NCI-H1105 treated with DMSO at 0.1 percent for 48 hours (cell line): ENCODE measurements around the gene KDM6B.
"Not testable (repeated sequence)": the region's sequence is repeated elsewhere in the genome, so short reads cannot be mapped to it uniquely, and the experiment has no call there.

Source experiments
- DNase-seq: peaks from one replicate; lab custom pipeline; 2025; lab: John Stamatoyannopoulos, UW

KDM6B gene, protein sequence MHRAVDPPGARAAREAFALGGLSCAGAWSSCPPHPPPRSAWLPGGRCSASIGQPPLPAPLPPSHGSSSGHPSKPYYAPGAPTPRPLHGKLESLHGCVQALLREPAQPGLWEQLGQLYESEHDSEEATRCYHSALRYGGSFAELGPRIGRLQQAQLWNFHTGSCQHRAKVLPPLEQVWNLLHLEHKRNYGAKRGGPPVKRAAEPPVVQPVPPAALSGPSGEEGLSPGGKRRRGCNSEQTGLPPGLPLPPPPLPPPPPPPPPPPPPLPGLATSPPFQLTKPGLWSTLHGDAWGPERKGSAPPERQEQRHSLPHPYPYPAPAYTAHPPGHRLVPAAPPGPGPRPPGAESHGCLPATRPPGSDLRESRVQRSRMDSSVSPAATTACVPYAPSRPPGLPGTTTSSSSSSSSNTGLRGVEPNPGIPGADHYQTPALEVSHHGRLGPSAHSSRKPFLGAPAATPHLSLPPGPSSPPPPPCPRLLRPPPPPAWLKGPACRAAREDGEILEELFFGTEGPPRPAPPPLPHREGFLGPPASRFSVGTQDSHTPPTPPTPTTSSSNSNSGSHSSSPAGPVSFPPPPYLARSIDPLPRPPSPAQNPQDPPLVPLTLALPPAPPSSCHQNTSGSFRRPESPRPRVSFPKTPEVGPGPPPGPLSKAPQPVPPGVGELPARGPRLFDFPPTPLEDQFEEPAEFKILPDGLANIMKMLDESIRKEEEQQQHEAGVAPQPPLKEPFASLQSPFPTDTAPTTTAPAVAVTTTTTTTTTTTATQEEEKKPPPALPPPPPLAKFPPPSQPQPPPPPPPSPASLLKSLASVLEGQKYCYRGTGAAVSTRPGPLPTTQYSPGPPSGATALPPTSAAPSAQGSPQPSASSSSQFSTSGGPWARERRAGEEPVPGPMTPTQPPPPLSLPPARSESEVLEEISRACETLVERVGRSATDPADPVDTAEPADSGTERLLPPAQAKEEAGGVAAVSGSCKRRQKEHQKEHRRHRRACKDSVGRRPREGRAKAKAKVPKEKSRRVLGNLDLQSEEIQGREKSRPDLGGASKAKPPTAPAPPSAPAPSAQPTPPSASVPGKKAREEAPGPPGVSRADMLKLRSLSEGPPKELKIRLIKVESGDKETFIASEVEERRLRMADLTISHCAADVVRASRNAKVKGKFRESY (N-terminal part only)

DNA sequence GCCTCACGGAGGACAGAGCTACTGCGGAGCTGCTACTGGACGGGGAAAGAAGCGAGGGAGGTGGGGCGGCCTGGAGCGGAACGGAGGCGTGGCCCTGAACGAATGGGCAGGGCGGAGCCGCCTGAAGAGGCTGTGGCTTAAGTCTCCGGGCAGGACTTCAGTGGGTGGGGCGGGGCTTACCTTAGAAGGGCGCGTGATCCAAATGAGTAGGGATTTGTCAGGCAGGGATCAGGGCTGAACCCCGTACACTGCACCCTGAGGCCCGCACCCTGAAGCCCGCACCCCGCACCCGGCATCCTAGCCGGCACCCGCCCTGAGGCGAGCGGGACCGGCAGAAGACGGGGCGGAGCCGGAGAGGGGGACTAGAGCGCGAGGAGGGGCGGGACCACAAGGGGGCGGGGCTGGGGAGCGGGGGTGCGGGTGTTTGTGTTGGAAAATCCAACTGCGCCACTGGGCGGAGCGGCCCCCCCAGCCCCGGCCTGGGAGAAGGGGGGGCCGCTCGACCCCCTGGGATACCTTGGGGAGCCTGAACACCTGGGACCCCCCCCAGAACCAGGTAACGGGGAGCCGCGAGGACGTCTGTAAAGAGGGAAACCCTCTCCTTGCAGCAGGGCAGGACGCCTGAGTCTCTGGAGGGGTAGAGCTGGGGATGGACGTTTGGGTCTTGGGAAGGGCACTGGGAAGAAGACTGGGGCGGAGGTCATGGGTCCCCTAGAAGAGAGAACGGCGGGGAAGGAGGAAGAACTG is at the start of gene KDM6B:
Gene KDM6B, plus strand, starts transcription at position 423 of the 747 bp plus-strand sequence. CDS start 11,338 bp downstream, outside the sequence.
- DNase-seq, result peak; percentile 86

DNA sequence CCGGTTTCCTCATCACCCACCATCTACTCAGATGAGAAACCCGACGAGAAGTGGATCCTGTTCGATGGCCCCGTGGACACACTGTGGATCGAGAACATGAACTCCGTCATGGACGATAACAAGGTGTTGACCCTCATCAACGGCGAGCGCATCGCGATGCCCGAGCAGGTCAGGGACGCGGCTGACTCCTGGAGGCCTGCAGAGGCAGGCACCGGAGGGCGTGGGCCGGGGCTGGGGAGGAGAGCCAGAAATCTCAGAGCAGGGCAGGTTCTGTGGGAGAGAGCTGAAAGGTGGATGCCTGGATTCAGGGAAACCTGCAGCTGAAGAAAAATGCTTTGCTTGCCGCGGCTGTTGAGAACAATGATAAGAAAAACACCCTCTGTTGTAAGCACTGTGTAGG is 47.2 kb upstream of the KDM6B start:
- no peak for DNase-seq

DNA sequence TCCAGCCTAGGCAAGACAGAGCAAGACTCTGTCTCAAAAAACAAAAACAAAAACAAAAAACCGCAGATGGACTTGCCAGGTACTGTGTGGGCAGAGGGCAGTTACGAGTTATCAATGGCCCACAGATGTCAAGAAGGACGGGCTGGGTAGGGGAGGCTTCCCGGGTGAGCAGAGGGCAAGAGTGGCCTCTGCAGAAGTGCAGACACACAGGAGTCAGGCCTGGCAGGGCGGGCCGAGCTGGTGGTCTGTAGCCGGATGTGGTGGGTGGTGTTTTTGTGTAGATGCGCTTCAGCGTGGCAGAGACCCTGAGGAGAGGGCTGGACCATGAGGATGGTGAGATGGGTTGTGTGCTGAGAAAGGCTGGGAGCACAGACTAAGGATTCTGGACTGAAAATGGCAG is 44.9 kb upstream of the KDM6B start:
- no peak for DNase-seq

DNA sequence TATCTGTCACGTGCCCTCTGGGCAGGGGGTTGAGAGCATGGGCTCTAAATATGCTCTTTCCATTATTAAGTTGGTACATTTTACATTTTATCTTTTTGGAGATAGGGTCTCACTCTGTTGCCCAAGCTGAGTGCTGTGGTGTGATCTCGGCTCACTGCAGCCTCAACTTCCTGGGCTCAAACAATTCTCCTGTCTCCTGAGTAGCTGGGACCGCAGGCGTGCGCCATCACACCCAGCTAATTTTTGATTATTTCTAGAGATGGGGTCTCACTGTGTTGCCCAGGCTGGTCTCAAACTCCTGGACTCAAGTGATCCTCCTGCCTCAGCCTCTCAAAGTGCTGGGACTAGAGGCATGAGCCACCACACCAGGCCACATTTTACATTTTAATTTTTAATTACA is 43.9 kb upstream of the KDM6B start:
- no peak for DNase-seq

DNA sequence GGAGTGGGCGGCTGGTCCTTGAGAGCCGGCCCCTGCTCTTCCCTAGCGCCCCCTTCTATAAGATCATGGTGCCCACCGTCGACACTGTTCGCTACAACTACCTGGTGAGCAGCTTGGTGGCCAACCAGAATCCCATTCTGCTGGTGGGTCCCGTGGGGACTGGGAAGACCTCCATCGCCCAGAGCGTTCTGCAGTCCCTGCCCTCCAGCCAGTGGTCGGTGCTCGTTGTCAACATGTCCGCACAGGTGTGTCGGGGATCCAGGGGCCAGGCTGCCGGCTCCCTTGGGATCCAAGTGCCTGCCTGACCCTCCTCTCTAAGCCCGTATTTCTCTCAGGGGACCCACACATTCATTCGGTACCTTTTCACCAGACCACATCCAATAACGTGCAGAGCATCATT is 41.4 kb upstream of the KDM6B start:
- DNase-seq, result no peak

DNA sequence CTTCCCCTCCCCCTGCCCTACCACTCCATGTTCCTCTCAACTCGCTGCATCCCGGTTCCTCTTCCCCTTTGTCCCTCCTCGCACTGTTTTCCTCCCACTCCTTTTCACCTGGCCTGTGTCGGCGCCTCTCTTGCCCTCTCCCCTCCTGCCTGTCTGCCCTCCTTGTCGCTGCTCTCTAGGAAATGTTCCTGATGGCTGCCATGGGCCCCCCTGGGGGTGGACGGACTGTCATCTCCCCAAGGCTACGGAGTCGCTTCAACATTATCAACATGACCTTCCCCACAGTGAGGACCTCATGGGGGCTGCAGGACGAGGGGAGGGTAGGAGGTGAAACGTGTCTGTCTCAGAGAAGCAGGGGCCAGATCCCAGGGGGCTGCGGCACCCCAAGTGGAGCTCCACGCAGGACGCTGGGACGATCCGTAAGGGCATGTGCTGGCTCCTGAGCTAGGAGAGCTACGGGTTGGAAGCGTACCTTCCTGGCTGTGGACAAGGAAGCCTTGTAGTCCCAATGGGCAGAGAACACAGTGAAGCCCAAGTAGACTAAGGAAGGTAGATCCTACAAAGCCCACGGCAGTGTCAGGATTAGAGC is 39.8 kb upstream of the KDM6B start:
- no peak for DNase-seq

DNA sequence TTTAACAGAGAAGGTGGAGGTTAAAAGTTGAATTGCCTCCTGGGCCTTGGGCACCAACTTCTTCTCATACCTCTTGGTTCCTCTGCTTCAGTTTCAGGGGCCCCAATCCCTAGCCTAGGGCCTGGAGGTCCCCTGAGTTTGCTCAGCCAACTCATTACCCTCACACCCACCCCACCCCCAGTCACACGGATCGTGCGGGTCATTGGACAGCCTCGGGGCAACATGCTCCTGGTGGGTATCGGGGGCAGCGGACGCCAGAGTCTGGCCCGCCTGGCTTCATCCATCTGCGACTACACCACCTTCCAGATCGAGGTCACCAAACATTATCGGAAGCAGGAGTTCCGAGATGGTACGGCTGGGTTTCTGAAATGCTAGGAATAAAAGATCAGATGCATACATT is 36.0 kb upstream of the KDM6B start:
- no peak for DNase-seq

DNA sequence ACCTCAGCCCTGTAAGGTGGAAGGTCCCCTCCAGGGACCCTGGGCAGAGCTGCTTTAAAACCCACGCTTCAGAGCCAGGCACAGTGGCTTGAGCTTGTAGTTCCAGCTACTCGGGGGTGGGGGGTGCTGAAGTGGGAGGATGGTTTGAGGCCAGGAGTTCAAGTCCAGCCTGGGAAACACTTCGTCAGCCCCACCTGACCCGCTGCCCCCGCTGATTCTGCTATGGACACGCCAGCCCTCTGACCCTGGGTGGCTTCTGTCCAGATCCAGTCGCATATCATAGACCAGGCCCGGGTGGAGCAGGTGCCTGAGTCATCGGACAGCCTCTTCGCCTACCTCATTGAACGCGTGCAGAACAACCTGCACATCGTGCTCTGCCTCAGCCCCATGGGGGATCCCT is 35.2 kb upstream of the KDM6B start:
- DNase-seq, result no peak

DNA sequence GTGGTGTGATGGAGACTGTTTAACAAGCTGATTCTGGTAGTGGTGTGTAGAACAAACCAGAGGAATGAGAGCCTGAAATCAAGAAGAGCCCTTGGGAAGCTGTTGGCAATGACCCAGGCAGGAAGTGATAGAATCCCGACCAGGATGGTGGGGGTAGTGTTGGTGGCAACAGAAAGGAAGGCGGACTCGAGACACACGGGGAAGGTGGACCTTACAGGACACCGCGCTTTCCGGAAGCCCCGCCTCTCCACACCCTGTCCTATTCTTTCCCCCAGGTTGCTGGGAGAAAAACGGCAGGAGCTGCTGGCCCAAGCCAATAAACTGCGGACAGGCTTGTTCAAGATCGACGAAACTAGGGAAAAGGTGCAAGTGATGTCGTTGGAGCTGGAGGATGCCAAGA is 30.0 kb upstream of the KDM6B start:
- no peak for DNase-seq

DNA sequence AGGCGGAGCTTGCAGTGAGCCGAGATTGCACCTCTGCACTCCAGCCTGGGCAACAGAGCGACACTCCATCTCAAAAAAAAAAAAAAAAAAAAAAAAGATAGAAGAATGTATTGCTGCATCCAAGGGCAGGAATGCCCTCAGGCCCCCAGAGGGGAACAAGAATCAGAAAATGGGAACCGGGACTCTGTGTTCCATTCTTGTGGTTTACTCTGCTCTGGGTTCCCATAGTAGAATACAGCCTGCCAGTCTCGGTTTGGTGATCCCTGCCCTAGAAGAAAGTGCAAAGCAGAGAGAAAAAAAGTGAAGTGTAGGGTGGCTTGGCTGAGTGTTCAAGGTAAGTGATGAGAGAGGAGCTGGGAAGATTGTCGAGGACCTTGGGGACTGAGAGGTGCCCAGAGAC is 27.4 kb upstream of the KDM6B start:
- no peak for DNase-seq

DNA sequence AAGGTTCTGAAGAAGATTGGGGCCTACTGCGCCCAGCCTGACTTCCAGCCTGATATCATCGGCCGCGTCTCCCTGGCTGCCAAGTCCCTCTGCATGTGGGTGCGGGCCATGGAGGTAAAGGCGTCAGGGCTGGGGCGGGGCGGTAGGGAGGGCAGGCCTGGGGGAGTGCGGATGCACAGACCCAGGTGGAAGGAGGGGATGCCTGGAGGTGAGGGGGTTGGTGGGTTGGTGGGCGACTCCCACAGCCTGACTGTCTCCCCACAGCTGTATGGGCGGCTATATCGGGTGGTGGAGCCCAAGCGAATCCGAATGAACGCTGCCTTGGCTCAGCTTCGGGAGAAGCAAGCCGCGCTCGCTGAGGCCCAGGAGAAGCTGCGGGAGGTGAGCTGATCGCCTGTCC is 26.8 kb upstream of the KDM6B start:
- no peak for DNase-seq

DNA sequence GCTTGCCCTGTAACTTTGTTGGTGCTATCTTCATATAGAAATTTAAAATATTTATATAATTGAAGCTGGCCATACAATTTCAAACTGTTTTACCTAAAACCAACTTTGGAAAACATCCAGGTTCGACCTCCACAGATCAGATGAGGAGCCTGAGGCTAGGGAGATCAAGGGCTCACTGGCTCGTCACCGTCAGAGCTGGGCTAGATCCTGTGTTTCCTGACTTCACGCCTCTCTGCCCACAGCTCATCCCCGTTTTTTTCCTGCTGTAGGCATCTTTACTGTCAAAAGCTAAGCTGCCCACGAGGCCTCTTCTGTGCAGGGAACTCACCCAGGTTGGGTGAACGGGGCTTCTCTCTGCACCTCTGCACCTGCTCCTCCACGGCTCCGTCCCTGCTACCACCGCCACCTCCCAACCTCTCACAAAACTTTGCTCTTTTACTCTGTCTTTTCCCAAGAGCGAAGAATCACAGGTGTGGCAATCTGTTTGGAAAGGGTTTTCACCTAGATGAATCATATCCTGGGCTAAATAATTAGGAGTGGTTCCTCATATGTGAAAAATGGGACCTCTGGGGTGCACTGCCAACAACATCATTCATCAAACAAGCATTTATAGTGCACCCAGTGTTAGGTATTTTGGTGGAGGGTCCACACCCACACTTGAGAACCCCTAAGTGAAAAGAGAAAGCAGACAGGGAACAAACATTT is 24.8 kb upstream of the KDM6B start:
- DNase-seq, result no peak

DNA sequence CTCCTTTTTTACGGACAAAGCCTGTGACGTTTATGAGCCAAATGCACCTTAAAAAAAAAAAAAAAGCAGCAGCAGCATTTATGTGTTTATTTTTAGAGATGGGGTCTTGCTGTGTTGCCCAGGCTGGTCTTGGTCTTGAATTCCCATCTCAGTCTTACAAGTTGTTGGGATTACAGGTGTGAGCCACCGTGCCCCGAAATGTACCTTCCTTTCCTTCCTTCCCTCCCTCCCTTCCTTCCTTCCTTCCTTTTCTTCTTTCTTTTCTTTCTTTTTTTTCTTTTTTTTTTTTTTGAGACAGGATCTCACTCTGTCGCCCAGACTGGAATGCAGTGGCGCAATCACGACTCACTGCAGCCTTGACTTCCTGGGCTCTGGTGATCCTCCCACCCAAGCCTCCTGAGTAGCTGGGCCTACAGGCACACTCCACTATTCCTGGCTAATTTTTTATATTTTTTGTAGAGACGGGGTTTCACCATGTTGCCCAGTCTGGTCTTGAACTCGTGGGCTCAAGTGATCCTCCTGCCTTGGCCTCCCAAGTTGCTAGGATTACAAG is 24.1 kb upstream of the KDM6B start:
- not testable (repeated sequence) for DNase-seq

DNA sequence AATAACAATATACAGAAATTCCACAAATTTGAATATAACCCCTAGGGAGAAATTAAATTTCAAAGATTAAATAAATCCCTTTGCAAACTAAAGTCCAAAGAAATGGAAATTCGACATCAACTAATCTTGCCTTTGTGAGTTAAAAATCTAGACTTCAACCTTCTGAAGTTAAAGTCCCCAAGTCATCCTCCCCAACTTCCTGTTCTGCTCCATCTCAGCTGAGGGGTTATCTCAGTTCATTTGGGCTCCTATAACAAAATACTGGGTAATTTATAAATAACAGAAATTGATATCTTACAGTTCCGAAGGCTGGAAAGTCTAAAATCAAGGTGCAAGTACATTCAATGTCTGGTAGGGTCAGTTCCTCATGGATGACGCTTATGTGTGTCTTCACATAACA is 22.8 kb upstream of the KDM6B start:
- DNase-seq, result no peak

DNA sequence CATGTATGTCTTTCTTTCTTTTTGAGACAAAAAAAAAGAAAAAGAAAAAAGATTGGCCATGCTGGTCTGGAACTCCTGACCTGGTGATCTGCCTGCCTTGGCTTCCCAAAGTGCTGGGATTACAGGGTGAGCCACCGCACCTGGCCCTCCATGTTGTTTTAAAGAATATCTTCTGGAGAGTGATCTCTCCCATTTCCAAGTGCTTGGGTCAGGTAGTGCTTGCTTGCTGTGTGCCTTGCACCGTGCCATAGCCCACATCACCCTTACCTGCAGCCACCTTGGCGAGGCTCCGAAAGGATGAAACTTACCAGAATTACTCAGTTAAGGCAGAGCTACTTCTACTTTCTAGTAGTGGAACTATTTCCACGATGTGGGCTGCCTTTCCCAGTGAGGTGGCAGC is 19.0 kb upstream of the KDM6B start:
- DNase-seq, result no peak

DNA sequence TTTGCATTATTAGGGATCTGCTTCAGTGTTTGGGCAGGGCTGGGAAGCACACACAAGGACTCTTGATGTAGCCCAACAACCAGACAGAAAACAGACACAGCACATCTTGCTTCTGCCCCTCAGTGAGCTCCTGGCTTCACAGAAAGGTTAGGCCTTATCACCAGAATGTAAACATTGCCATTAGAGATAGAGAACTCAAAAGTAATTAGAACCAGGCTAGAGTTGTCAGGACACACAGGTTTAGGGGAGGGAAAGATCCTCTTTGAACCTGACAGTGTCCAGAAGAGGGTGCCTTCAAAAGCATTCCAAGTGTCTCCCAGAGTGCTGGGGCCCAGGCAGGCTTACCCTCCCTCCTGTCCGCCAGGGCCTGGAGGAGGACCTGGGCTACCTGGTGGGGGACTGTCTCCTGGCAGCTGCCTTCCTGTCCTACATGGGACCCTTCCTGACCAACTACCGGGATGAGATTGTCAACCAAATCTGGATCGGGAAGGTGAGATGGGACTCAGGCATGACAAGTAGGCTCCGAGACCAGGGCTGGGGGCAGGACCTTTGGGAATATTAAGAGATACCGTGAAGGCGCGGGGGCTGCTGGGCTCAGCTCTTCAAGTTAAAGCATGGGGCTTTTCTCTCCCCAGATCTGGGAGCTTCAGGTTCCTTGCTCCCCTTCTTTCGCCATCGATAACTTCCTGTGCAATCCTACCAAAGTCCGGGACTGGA is 16.9 kb upstream of the KDM6B start:
- no peak for DNase-seq

DNA sequence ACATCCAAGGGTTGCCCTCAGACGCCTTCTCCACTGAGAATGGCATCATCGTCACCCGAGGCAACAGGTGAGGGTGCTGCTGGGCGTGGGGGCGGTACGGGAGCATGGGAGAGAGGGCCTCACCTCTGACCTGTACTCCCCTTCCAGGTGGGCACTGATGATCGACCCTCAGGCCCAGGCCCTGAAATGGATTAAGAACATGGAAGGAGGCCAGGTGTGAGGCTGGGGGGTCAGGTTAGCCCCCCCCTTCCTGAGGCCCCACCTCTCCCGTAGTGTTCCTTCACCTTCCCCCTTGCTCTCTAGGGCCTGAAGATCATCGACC is 16.4 kb upstream of the KDM6B start:
- no peak for DNase-seq

DNA sequence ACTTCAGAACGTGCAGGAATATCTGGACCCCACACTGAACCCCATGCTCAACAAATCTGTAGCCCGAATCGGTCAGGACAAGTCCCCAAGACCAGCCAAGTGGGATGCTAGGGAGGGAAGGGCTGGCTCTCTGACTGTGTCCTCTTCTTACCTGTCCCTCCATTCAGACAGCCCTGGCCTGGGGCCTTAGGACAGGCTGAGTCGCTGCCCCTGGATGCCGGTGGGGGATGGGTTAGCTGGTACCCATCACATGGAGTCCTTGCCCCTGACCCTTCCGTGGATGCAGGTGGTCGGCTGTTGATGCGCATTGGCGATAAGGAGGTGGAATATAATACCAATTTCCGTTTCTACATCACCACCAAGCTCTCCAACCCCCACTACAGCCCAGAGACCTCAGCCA is 16.0 kb upstream of the KDM6B start:
- DNase-seq, result no peak

DNA sequence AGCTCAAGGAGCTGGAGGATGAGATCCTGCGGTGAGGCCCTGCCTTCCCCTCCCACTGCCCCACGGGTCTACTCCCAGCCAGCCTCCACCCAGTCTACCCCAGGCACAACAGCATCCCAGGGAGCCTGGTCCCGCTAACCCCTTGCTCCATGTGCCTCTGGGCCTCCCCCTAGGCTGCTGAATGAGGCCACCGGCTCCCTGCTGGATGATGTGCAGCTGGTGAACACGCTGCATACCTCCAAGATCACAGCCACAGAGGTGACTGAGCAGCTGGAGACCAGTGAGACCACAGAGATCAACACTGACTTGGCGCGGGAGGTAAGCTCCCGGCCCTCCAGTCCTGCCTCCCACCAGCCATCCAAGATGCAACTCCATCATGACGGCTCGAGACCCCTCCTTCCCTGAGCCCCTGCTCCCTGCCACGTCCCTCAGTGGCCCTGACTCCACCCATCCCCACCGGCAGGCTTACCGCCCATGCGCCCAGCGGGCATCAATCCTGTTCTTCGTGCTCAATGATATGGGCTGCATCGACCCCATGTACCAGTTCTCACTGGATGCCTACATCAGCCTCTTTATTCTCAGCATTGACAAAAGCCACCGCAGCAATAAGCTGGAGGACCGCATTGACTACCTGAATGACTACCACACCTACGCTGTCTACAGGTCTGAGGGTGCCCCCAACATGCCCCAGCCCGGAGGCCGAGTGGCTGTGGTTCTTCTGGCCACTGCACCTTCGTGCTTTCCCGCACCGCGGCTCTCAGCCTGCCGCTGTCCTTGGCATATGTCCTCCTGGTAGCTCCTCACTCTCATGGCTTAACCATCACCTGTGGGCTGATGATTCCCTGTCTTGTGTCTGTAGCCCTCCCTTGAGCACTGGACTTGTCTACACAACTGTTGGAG is 15.0 kb upstream of the KDM6B start:
- DNase-seq, result no peak
